Measurements from ENCODE around the gene PTPRT.

DNA sequence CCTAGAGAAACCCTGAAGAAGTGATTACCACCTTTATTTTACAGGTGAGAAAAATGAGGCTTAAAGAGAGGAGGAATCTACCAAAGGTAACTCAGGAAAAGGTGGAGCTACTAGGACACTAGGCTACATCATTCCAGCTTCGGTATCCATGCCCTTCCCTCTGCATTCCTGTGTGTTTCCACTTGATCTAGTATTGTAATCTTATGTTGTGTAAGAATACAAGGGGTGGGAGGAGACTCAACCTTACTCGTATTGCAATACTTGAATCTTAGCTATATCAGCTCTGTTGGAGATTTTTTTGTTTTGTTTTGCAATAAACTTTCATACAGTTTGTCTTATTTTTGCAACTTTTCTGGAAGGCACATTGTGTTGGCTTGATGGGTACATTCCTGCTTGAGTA is 742.4 kb downstream of the PTPRT start:
- TF ChIP-seq CHD4 (IDR thresholded peaks at IDR 0.05; ENCODE audit: borderline replicate concordance) (no peak), GATA3 (IDR thresholded peaks at IDR 0.05; ENCODE audit: borderline replicate concordance) (no peak), POLR2A (IDR thresholded peaks at IDR 0.05; ENCODE audit: low read length) (no peak)
- TF ChIP-seq, protein P1, sequence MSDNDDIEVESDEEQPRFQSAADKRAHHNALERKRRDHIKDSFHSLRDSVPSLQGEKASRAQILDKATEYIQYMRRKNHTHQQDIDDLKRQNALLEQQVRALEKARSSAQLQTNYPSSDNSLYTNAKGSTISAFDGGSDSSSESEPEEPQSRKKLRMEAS (IDR thresholded peaks at IDR 0.05) = no peak
- TF ChIP-seq, protein P2, sequence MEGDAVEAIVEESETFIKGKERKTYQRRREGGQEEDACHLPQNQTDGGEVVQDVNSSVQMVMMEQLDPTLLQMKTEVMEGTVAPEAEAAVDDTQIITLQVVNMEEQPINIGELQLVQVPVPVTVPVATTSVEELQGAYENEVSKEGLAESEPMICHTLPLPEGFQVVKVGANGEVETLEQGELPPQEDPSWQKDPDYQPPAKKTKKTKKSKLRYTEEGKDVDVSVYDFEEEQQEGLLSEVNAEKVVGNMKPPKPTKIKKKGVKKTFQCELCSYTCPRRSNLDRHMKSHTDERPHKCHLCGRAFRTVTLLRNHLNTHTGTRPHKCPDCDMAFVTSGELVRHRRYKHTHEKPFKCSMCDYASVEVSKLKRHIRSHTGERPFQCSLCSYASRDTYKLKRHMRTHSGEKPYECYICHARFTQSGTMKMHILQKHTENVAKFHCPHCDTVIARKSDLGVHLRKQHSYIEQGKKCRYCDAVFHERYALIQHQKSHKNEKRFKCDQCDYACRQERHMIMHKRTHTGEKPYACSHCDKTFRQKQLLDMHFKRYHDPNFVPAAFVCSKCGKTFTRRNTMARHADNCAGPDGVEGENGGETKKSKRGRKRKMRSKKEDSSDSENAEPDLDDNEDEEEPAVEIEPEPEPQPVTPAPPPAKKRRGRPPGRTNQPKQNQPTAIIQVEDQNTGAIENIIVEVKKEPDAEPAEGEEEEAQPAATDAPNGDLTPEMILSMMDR (IDR thresholded peaks at IDR 0.05) = no peak

Measured in A549 (cell line).